ENCODE results near the gene TAF10.

The TAF10 gene

GRCh38 chr11:6586434-6587359 is 25.3 kb downstream of the TAF10 start:
- H3K27ac ChIP-seq: peak overlapping the region; percentile 66
- TF ChIP-seq CTCF (conservative IDR thresholded peaks at IDR 0.05): no peak

DNA sequence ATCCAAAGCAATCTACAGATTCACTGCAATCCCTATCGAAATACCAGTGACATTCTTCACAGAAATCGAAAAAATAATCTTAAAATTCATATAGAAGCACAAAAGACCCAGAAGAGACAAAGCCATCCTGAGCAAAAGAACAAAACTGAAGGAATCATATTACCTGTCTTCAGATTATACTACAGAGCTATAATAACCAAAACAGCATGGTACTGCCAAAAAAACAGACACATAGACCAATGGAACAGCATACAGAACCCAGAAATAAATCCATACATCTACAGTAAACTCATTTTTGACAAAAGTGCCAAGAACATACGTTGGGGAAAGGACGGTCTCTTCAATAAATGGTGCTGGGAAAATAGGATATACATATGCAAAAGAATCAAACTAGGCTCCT is 27.5 kb downstream of the TAF10 start:
- TF ChIP-seq CTCF (conservative IDR thresholded peaks at IDR 0.05): no peak

DNA sequence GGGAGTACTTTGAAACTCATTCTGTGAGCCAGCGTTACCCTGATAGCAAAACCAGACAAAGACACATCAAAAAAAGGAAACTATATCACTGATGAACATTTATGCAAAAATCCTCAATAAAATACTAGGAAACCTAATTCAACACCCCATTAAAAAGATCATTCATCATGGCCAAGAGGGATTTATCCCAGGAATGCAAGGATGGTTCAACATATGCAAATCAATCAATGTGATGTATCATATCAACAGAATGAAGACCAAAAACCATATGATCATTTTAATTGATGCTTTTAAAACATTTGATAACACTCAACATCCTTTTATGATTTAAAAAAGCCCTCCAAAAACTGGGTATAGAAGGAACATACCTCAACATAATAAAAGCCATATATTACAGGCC is 28.4 kb downstream of the TAF10 start:
- H3K27ac ChIP-seq: no peak overlapping the region
- TF ChIP-seq CTCF (conservative IDR thresholded peaks at IDR 0.05): no peak

More for the DNA sequence above, 27.5 kb downstream of the TAF10 start:
- H3K27ac ChIP-seq: no peak overlapping the region

DNA sequence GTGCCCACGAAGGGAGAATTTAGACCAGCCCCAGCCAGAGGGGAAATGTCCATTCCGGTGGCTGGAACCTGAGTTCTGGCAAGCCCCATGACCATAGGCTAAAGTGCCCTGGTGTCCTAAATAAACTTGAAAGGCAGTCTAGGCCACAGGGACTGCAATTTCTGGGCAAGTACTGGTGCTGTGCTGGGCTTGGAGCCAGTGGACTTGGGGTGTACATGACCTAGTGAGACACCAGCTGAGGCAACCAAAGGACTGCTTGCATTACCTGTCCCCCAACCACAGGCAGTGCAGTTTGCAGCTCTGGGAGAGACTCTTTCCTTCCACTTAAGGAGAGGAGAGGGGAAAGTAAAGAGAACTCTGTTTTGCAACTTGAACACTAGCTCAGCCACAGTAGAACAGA is 32.3 kb downstream of the TAF10 start:
- TF ChIP-seq CTCF (conservative IDR thresholded peaks at IDR 0.05): no peak
- no peak overlapping the region for H3K27ac ChIP-seq

- no peak overlapping the region for H3K27ac ChIP-seq
- no peak for TF ChIP-seq CTCF (conservative IDR thresholded peaks at IDR 0.05)
These were observed 33.9 kb downstream of the TAF10 start for GRCh38 chr11:6578134-6578533.

GRCh38 chr11:6576471-6577373 is 35.3 kb downstream of the TAF10 start:
- no peak overlapping the region for H3K27ac ChIP-seq
- TF ChIP-seq CTCF (conservative IDR thresholded peaks at IDR 0.05): no peak
